SU-DHL-6 (cell line): ENCODE results near the gene DCDC1.

Experiments
- H2AFZ ChIP-seq: fragments of 200-600 bp; sonication (generic); 2 replicates; pipeline ENCODE4 v1.6.1; 2014; ENCODE audit warnings: low read depth, mild to moderate bottlenecking, moderate library complexity, mixed read lengths, antibody characterized with exemption, low read length; ENCODE audit not compliant: severe bottlenecking
- H3F3A ChIP-seq: fragments of 200-600 bp; shearing (Covaris generic); 2 replicates; pipeline ENCODE4 v1.6.0; 2016; ENCODE audit warnings: antibody characterized with exemption, mild to moderate bottlenecking; ENCODE audit not compliant: insufficient read depth
- H3K27ac ChIP-seq: fragments of 200-600 bp; sonication (generic); 2 replicates; pipeline ENCODE4 v1.5.1; 2016; ENCODE audit warnings: low read depth, mild to moderate bottlenecking, low read length, moderate library complexity, mixed read lengths
- H3K27me3 ChIP-seq: fragments of 200-600 bp; sonication (generic), shearing (Covaris generic); 2 replicates; pipeline ENCODE4 v1.6.0; 2014; ENCODE audit warnings: mild to moderate bottlenecking, low read length
- H3K36me3 ChIP-seq: fragments of 200-600 bp; sonication (generic); 2 replicates; pipeline ENCODE4 v1.6.1; 2014; ENCODE audit warnings: mild to moderate bottlenecking, low read length, mixed read lengths
- H3K4me2 ChIP-seq: fragments of 300-600, 200-600 bp; shearing (Covaris generic), sonication (generic); 2 replicates; pipeline ENCODE4 v1.6.0; 2014; ENCODE audit warnings: low read length, low read depth, mild to moderate bottlenecking; ENCODE audit not compliant: poor library complexity, severe bottlenecking
- H3K4me3 ChIP-seq: fragments of 200-600 bp; sonication (generic); 2 replicates; pipeline ENCODE4 v1.5.1; 2014; ENCODE audit warnings: antibody characterized with exemption, low read length, mild to moderate bottlenecking, mixed read lengths; ENCODE audit not compliant: insufficient read depth, poor library complexity, severe bottlenecking
- H3K79me2 ChIP-seq: fragments of 200-600 bp; sonication (generic); 2 replicates; pipeline ENCODE4 v1.6.1; 2014; ENCODE audit warnings: mild to moderate bottlenecking, low read length, moderate library complexity; ENCODE audit not compliant: insufficient read depth
- H3K9ac ChIP-seq: fragments of 200-600 bp; sonication (generic); 2 replicates; pipeline ENCODE4 v1.7.0; 2014; ENCODE audit warnings: mild to moderate bottlenecking, low read length
- H3K9me2 ChIP-seq: fragments of 200-600 bp; sonication (generic); replicated peaks from 2 replicates; pipeline ENCODE4 v1.6.1; 2014; ENCODE audit warnings: low read length; ENCODE audit not compliant: insufficient read depth
- H3K9me3 ChIP-seq: fragments of 200-600 bp; sonication (generic); 2 replicates; pipeline ENCODE4 v1.6.1; 2014; ENCODE audit warnings: low read length, mixed read lengths; ENCODE audit not compliant: insufficient read depth
- H4K20me1 ChIP-seq: fragments of 200-600 bp; sonication (generic); 2 replicates; pipeline ENCODE4 v1.6.1; 2014; ENCODE audit warnings: low read depth, mild to moderate bottlenecking, antibody characterized with exemption, low read length, moderate library complexity, mixed read lengths
- EZH2phosphoT487 ChIP-seq: fragments of 200-600 bp; sonication (generic), shearing (Covaris generic); conservative IDR thresholded peaks from 2 replicates; pipeline ENCODE4 v1.6.1; 2018; ENCODE audit warnings: mild to moderate bottlenecking, antibody characterized with exemption, low read length, moderate library complexity, mixed read lengths
- TF ChIP-seq, protein P1 (sequence below): fragments of 200-600 bp; sonication (generic); IDR thresholded peaks from one replicate; pipeline ENCODE4 v1.5.1; 2017; ENCODE audit warnings: antibody characterized with exemption, mild to moderate bottlenecking, low read length, moderate library complexity; ENCODE audit not compliant: insufficient read depth, poor library complexity, severe bottlenecking

Gene DCDC1

DNA sequence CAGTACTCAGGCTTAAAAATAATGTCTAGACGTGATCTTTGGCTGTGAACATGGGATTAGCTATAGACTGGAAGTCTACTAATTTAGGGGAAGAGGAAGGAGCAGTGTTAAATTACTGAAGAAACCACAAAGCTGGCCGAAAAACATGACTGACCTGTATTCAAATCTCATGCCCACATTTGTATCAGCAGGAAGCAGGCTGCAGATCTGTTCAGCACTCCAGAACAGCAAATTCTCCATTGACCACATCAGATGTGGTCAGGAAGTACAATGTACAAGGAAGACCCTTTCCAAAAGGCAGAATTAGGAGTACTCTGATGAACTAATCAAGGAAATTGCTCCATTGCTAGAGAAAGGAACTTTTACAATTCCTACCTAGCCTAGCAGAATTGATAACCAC, 31.7 kb downstream of the DCDC1 start:
- H4K20me1 ChIP-seq: no peaks in the 10 kb centered on the region
- no peaks in the 10 kb centered on the region for H3K9me2 ChIP-seq
- H3K27ac ChIP-seq: no peak overlapping the region
- H3K9ac ChIP-seq: no peak overlapping the region
- no peaks in the 10 kb centered on the region for H3K27me3 ChIP-seq
- no peak overlapping the region for H2AFZ ChIP-seq
- no peaks in the 10 kb centered on the region for H3F3A ChIP-seq
- no peaks in the 10 kb centered on the region for H3K36me3 ChIP-seq
- H3K9me3 ChIP-seq: no peaks in the 10 kb centered on the region
- H3K4me3 ChIP-seq: no peak overlapping the region
- TF ChIP-seq, protein P1, sequence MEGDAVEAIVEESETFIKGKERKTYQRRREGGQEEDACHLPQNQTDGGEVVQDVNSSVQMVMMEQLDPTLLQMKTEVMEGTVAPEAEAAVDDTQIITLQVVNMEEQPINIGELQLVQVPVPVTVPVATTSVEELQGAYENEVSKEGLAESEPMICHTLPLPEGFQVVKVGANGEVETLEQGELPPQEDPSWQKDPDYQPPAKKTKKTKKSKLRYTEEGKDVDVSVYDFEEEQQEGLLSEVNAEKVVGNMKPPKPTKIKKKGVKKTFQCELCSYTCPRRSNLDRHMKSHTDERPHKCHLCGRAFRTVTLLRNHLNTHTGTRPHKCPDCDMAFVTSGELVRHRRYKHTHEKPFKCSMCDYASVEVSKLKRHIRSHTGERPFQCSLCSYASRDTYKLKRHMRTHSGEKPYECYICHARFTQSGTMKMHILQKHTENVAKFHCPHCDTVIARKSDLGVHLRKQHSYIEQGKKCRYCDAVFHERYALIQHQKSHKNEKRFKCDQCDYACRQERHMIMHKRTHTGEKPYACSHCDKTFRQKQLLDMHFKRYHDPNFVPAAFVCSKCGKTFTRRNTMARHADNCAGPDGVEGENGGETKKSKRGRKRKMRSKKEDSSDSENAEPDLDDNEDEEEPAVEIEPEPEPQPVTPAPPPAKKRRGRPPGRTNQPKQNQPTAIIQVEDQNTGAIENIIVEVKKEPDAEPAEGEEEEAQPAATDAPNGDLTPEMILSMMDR: no peak
- no peak for TF ChIP-seq EZH2phosphoT487
- H3K4me2 ChIP-seq: no peak overlapping the region
- H3K79me2 ChIP-seq: no peaks in the 10 kb centered on the region

GRCh38 chr11:31328697-31329096, 40.8 kb downstream of the DCDC1 start:
- no peak for TF ChIP-seq EZH2phosphoT487
- TF ChIP-seq, protein P1: no peak
- Histone ChIP-seq H3K4me3 (no peak overlapping the region), H3K79me2 (no peaks in the 10 kb centered on the region), H3K9me3 (no peaks in the 10 kb centered on the region), H4K20me1 (no peaks in the 10 kb centered on the region), H3K36me3 (no peaks in the 10 kb centered on the region), H3K9me2 (no peaks in the 10 kb centered on the region), H3F3A (no peaks in the 10 kb centered on the region), H3K27ac (no peak overlapping the region), H3K4me2 (no peak overlapping the region), H3K9ac (no peak overlapping the region), H2AFZ (no peak overlapping the region), H3K27me3 (no peaks in the 10 kb centered on the region)

DNA sequence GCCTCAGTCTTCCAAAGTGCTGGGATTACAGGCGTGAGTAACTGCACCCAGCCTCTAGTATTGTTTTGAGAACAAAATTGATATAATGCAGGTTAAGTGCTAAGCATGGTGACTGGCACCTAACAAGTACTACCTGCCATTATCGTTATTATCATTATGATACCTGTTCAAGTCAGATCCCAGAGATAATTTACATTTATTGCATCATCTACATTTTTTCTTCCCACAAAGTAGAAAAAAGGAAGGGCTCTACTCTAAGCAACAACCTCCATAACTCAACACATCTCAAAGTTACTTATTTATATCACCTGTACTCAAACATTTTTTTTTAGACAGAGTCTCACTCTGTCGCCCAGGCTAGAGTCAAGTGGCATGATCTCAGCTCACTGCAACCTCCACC, 42.1 kb downstream of the DCDC1 start:
- Histone ChIP-seq H3K27ac (no peak overlapping the region), H3K4me2 (no peak overlapping the region), H3K79me2 (no peaks in the 10 kb centered on the region), H3K4me3 (no peak overlapping the region), H2AFZ (no peak overlapping the region), H3K36me3 (no peaks in the 10 kb centered on the region), H3K9me3 (no peaks in the 10 kb centered on the region), H3K9me2 (no peaks in the 10 kb centered on the region), H3F3A (no peaks in the 10 kb centered on the region), H4K20me1 (no peaks in the 10 kb centered on the region), H3K9ac (no peak overlapping the region), H3K27me3 (no peaks in the 10 kb centered on the region)
- TF ChIP-seq, protein P1: no peak
- no peak for TF ChIP-seq EZH2phosphoT487
